ENCODE measurements around the gene VWA8. TPM values are rescaled to one million over a fixed set of nuclear protein-coding genes. Genes with fewer than 3 reads are reported as not detected.

Gene VWA8
- total and polyA plus RNA-seq, 2 of the 13 experiments (the other 11 are each of a cell fraction or from before 2014, with no cell fraction given), result 9.1 to 17.3 TPM

- TF ChIP-seq SNAPC4 (CRISPR knock-in tag; IDR thresholded peaks at IDR 0.05) (no peak), ZBTB7B (CRISPR knock-in tag; IDR thresholded peaks at IDR 0.05) (no peak), ATF6 (CRISPR knock-in tag; conservative IDR thresholded peaks at IDR 0.05) (no peak), ZNF232 (CRISPR knock-in tag; IDR thresholded peaks at IDR 0.05; ENCODE audit: borderline replicate concordance) (no peak), JARID2 (CRISPR knock-in tag; IDR thresholded peaks at IDR 0.05; ENCODE audit: insufficient replicate concordance) (no peak), ZNF451 (CRISPR knock-in tag; IDR thresholded peaks at IDR 0.05) (no peak), ZNF646 (CRISPR knock-in tag; IDR thresholded peaks at IDR 0.05) (no peak), ZNF10 (CRISPR knock-in tag; IDR thresholded peaks at IDR 0.05; ENCODE audit: borderline replicate concordance, low read depth) (no peak), CCDC6 (CRISPR knock-in tag; IDR thresholded peaks at IDR 0.05) (no peak), SAFB2 (CRISPR knock-in tag; IDR thresholded peaks at IDR 0.05; ENCODE audit: borderline replicate concordance, low read depth) (no peak), RBFOX2 (IDR thresholded peaks at IDR 0.05; ENCODE audit: low read depth, low read length) (no peak), HNRNPLL (IDR thresholded peaks at IDR 0.05; ENCODE audit: low read depth, low read length, poor library complexity, severe bottlenecking) (no peak)
Observed at GRCh38 chr13:41833201-41833600, 127.7 kb downstream of the VWA8 start (continued).
